GM15510 (cell line): ENCODE data around the gene TSPAN15.

Experiments
- POLR2A ChIP-seq: IDR thresholded peaks from 3 replicates; pipeline ENCODE4 v1.6.1; 2011; ENCODE audit warnings: borderline replicate concordance; ENCODE audit not compliant: insufficient read length; ENCODE audit errors: extremely low read depth

The TSPAN15 gene

DNA sequence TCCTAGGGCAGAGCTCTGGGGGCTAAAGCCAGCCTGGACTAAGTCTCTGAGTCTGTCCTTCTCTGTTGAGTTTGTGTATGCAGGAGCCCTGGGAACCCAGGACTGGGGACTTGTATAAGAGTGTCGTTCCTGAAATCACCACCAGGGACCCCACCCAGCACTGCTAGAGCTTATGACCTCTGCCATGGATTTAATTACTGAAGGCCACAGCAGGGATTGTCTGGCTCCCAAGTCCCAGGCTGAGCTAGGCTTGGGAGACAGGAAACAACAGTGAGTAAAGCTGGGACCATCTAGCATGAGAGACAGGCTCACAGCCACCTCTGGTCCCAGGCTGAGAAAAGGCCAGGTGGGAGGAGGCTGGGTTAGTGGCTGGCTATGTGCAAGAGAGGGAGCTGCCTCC is 1.4 kb upstream of the TSPAN15 start:
- no peak for TF ChIP-seq POLR2A

DNA sequence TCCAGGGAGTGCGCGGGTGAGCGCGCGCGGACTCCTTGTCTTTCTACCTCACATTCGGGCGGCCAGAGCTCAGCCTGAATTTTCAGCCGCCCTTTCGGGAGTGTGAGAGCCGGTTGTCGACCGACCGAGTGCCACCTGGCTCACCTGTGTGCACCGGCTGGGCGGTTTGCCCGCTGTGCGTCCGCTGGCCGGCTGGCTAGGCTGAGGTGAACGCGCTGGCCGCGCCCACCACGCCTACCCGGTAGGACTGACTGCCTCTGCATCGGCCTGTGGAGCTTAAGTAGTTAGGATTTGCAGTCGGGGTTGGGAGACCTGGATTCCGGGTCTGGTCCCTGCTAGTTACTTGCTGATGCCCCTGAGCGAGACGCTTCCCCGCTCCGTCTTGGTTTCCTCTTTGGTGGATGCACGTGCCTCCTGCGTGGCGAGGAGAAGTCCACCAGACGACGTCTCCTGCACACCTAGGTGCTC is 553 bp downstream of the TSPAN15 start:
- no peak for TF ChIP-seq POLR2A

DNA sequence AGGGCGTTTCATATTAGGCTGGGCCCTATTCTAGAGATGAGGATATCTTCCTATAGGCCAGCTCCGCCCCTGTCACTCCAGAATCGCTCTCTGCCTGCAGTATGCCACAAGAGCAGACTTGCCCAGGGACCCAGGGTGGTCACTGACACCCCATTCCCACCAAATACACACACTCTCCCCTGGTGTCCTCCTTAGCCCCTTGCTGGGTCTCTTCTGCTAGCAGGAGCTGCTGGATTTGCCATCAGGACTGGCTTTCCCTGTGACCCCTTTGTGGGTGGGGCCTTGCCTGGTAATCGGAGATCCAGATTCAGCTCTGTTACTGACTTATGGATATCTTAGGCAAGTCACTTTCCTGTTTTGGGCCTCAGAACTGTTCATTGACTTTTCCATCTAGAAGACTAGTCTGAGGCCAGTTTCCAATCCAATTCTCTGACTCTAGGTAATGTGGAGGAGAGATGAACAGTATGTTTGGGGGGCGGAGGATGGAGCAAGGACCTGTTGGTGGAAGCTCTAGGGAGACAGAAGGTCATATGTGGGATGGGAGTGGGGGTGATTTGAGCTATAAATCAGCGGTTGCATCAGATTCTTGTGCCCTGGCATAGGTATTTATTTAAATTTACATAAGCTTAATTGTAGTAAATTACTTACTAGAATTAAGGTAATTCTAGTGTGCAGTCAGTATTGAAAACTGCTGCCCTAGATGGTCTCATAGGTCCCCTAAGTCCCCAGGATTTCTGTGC is 1.6 kb downstream of the TSPAN15 start:
- no peak for TF ChIP-seq POLR2A

DNA sequence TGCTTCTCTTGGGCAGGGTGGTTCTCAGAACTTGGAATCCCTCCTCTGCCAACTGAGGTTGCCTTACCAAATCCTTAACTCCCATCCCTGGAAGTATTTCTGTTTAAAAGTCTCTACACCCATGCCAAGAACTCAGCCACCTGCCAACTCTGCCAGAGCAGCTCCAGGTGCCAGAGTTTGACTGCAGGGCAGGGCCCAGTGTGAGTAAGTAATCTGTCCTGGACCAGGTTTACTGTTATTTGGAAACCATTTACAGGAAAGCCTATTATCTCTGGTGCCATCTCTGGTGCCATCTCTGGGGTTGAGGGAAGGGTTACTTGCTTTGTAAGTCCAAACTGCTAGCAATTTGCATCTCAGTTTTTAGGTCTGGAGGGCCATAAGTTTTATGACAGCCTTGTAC is 2.5 kb downstream of the TSPAN15 start:
- TF ChIP-seq POLR2A = no peak

DNA sequence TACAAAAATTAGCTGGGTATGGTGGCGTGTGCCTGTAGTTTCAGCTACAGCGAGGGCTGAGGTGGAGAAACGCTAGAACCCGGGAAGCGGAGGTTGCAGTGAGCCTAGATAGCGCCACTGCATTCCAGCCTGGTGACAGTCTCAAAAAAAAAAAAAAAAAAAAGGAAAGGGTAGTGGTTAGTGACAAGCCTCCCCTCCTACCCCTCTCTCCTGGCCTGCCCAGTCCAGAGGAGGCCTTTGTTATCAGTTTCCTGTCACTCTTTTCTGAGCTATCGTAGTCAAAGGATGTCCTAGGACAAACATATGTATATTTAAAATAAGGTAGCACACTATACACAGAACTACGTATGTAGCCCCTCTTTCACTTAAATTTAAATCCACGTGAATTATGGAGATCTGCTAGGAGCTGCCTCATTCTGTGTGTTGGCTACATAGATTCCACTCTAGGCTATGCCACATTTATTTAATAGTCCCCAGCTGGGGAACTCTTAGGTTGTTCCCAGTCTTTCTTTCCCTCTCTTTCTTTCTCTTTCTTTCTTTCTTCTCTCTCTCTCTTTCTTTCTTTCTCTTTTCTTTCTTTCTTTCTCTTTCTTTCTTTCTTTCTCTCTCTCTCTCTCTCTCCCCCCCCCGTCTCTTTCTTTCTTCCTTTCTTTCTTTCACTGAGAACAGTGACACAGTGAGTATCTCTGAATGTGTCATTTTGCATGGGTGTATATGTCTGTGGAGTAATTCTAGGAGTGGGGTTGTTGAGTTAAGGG is 3.9 kb downstream of the TSPAN15 start:
- no peak for TF ChIP-seq POLR2A

GRCh38 chr10:69456880-69457693 is 5.8 kb downstream of the TSPAN15 start:
- no peak for TF ChIP-seq POLR2A

- no peak for TF ChIP-seq POLR2A
These were observed 6.5 kb downstream of the TSPAN15 start for GRCh38 chr10:69457771-69458237.

DNA sequence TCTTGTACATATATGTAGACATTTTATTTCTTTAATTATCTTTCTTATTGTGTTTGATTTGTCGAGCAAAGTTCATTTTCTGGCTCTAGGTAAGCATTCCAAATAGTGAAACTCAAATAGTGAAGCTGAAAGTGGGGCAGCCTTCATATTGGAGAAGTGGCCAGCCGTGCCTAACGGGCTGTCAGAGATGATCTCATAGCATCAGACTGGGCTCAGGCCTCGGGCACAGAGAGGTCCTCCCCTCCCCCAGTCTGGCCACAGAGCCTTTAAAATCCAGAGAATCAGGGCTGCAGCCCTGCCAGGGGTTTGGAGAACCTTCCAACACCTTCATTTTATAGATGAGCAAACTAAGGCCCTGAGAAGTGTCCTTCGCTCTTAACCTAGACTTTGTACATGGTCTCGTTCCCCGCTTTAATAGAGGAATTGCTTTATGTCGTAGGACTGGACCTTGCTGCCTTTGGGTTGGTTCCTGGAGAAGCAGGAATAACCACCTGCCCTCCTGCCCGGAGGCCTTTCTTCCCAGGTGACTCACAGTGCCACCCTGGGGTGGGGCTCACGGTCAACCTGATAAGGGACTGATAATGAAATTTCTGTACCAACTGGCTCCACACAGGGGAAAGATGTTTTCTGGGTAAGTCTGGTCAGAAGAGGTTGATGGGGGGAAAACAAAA is 7.3 kb downstream of the TSPAN15 start:
- no peak for TF ChIP-seq POLR2A

- TF ChIP-seq POLR2A = no peak
These were observed 8.0 kb downstream of the TSPAN15 start for GRCh38 chr10:69459101-69459790.

DNA sequence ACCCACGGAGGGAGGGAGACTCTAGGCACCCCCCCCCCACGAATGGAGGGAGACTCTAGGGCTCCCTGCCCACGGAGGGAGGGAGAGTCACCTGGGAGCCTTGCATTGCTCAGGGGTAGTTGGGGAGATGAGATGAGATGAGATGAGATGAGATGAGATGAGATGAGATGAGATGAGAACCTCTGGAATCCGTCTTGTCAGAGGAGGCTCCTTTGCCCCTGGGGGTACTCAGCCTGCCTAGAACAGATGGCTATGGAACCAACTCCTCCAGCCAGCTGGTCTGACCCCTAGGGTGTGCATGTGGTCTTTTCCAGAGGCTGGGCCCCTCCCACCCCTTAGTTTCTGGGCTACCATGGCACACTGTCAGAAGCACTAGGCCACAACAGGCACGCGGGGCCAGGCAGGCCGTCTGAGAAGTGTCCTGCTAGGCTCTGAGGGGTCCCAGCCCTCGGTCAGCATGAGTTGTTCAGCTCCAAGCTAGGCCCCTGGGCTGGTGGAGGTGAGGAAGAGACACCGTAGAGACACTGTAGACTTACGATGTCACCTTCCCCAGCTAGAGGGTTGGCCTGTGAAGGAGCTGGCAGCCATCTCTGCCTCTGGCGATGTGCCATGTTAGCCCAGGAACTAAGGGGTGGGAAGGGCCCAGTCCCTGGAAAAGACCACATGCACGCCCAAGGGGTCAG is 8.8 kb downstream of the TSPAN15 start:
- no peak for TF ChIP-seq POLR2A

DNA sequence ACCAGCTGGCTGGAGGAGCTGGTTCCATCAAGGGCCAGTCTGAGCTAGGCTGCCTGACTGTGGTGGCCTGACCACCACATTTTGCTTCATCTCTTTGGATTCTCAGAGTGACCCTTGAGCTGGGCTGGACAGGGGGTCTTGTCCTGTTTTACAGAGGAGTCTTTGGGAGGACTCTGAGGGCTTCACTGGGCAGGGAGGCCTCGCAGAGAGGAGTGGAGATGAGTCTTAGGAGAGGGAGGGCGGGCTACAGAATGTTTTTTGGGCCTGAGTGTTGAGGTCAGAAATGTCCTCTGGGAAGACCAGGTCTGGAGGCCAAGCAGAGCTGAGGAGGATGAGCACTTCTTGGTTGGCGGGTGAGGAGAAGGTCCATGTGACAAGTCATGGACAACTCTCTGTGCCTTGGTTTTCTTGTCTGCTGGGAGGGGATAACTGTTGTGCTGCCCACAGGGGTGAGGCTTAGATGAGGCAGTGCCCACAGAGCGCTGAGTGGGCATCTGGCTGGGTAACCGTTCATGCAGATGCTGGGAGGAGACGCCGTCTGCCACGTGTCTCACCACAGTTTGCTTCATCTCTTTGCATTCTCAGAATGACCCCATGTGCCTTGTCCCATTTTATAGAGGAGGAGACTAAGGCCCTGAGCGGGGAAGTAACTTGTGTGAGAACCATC is 9.4 kb downstream of the TSPAN15 start:
- no peak for TF ChIP-seq POLR2A

- no peak for TF ChIP-seq POLR2A
These were observed 10.2 kb downstream of the TSPAN15 start for GRCh38 chr10:69461243-69462025.

- no peak for TF ChIP-seq POLR2A
These were observed 12.6 kb downstream of the TSPAN15 start for GRCh38 chr10:69463886-69464285.

DNA sequence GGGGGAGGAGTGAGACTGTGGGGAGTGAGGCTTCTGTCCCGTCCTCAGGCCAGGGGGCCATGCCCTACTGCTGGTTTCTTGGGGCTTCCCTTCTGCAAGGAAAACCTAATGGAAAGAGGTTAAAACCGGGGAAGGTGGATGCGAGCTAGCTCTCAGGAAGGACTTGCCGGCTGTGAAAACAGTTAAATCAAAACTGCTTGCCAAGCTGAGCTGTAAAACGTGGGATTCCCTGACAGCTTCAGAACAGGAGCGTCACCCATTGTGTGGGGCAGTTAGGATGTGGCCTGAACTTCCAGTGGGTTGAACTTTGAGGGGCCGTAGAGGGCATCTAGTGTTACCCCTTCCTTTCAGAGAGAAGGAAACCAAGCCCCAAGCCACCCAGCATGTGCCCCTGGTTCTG is 13.1 kb downstream of the TSPAN15 start:
- no peak for TF ChIP-seq POLR2A
